ENCODE measurements around the gene ABCC6. TPM values are rescaled to one million over a fixed set of nuclear protein-coding genes. Genes with fewer than 3 reads are reported as not detected.

The ABCC6 gene
- total RNA-seq, 2 donors from 2014 or later, result 0.41 to 1.5 TPM

DNA sequence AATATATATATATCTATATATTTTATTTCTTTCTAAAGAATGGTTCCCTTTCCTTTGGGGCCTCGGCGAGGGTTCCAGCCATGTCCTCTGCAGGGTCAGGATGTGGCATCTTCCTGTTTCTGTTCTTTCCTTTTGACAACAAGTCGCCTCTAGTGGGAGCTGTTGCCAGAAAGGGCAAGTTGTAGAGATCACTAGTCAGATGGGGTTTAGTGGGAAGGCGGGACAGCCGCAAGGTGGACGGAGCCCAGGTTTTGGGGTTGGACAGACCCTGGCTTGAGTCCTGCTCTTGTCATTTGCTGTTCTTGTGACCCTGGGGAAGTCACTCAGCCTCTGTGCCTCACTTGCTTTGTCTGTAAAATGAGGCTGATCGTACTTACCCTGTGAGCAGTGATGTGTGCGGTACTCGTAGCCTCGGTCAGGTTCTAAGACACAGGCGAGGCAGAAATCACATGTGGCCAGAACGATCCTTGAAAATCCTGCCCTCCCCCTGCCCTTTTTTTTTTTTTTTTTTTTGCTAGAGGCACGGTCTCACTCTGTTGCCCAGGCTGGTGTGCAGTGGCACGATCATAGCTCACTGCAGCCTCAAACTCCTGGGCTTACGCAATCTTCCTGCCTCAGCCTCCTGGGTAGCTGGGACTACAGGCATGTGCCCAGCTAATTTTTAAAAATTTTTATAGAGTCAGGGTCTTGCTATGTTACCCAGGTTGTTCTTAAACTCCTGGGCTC is 80.1 kb downstream of the ABCC6 start:
- no peak for ATAC-seq (ENCODE audit: insufficient number of reproducible peaks, low FRiP score, low read depth)

DNA sequence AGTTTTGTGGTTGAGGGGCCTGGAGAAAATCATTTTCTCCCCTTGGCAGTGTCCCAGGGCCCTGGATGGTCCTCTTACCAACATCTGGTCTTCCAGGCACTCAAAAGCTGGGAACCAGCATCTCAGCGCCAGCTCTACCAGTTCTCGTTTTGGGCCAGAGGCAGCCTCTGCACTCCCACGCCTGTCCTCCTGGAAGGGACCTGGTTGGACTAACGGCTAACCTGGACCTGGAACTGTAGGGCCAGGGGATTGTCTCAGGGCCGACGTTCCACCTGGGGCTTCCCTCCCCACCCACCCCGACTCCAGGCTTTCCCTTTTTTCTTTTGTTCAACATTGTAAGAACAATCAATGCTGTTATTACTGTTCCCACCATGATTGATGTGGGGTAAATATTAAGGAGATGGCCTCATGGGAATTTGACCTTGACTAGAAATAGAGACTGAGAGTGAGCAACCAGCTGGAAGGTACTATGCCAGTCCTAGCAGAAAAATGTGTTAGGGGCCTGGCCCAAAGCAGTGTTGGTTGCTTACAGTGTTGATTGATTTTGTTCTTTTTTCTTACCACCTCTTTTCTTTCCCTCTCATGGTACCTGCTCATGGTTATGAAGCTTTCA is 81.4 kb downstream of the ABCC6 start:
- H3K36me3 ChIP-seq, result peaks cover 69% of the 10 kb centered on the region

More for the DNA sequence above, 80.1 kb downstream of the ABCC6 start:
- no peak for DNase-seq (ENCODE audit: low spot score)
- Histone ChIP-seq H3K27ac (no peak overlapping the region), H3K4me3 (no peak overlapping the region), H3K27me3 (replicated peaks; ENCODE audit: insufficient read depth) (no peaks in the 10 kb centered on the region), H3K4me1 (ENCODE audit: control insufficient read depth in 1 of 2, low read depth in 2 of 2) (peaks cover 0 to 5% of the 10 kb centered on the region in 2 donors), H3K36me3 (peaks cover 64% of the 10 kb centered on the region), H3K9me3 (no peaks in the 10 kb centered on the region)
- TF ChIP-seq, protein P1, sequence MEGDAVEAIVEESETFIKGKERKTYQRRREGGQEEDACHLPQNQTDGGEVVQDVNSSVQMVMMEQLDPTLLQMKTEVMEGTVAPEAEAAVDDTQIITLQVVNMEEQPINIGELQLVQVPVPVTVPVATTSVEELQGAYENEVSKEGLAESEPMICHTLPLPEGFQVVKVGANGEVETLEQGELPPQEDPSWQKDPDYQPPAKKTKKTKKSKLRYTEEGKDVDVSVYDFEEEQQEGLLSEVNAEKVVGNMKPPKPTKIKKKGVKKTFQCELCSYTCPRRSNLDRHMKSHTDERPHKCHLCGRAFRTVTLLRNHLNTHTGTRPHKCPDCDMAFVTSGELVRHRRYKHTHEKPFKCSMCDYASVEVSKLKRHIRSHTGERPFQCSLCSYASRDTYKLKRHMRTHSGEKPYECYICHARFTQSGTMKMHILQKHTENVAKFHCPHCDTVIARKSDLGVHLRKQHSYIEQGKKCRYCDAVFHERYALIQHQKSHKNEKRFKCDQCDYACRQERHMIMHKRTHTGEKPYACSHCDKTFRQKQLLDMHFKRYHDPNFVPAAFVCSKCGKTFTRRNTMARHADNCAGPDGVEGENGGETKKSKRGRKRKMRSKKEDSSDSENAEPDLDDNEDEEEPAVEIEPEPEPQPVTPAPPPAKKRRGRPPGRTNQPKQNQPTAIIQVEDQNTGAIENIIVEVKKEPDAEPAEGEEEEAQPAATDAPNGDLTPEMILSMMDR (IDR thresholded peaks at IDR 0.05), result no peak

DNA sequence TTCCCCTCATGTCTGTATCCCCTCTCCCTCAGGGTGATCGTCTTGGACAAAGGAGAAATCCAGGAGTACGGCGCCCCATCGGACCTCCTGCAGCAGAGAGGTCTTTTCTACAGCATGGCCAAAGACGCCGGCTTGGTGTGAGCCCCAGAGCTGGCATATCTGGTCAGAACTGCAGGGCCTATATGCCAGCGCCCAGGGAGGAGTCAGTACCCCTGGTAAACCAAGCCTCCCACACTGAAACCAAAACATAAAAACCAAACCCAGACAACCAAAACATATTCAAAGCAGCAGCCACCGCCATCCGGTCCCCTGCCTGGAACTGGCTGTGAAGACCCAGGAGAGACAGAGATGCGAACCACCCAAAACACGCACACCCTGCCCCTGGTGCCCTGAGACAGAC is 82.2 kb downstream of the ABCC6 start:
- DNase-seq (ENCODE audit: low spot score) (no peak), ATAC-seq (ENCODE audit: insufficient number of reproducible peaks, low FRiP score, low read depth) (no peak)
- Histone ChIP-seq H3K4me1 (ENCODE audit: control insufficient read depth in 1 of 2, low read depth in 2 of 2) (no peaks in the 10 kb centered on the region), H3K27ac (no peak overlapping the region), H3K36me3 (peaks cover 70% of the 10 kb centered on the region), H3K9me3 (no peaks in the 10 kb centered on the region), H3K27me3 (replicated peaks; ENCODE audit: insufficient read depth) (no peaks in the 10 kb centered on the region), H3K4me3 (no peak overlapping the region)
- TF ChIP-seq, protein P1 (IDR thresholded peaks at IDR 0.05), result no peak

More for the DNA sequence above, 81.4 kb downstream of the ABCC6 start:
- Histone ChIP-seq H3K27me3 (replicated peaks; ENCODE audit: insufficient read depth) (no peaks in the 10 kb centered on the region), H3K27ac (no peak overlapping the region), H3K4me3 (no peak overlapping the region), H3K9me3 (no peaks in the 10 kb centered on the region), H3K4me1 (ENCODE audit: control insufficient read depth in 1 of 2, low read depth in 2 of 2) (no peaks in the 10 kb centered on the region)
- TF ChIP-seq, protein P1 (IDR thresholded peaks at IDR 0.05), result no peak
- DNase-seq (ENCODE audit: low spot score) (no peak), ATAC-seq (ENCODE audit: insufficient number of reproducible peaks, low FRiP score, low read depth) (no peak)

DNA sequence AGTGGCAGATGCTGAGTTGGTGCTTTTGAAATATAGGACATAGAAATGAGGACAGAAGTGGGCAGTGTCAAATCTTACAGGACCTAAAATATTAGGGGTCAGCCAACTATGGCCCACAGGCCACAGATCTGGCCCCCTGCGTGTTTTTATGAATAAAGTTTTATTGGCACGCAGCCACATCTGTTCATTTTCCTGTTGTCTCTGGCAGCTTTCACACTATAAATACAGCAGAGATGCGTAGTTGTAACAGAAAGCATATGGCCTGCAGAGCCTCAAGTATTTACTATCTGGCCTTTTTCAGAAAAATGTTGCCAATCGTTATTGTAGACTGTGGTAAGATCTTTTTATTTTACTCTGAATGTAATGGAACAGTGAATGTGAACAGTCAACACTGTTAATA is 82.8 kb downstream of the ABCC6 start:
- DNase-seq (ENCODE audit: low spot score) (no peak), ATAC-seq (ENCODE audit: insufficient number of reproducible peaks, low FRiP score, low read depth) (no peak)
- Histone ChIP-seq H3K27me3 (replicated peaks; ENCODE audit: insufficient read depth) (no peaks in the 10 kb centered on the region), H3K4me1 (ENCODE audit: control insufficient read depth in 1 of 2, low read depth in 2 of 2) (no peaks in the 10 kb centered on the region), H3K36me3 (peaks cover 75% of the 10 kb centered on the region), H3K27ac (no peak overlapping the region), H3K4me3 (no peak overlapping the region), H3K9me3 (no peaks in the 10 kb centered on the region)
- TF ChIP-seq, protein P1 (IDR thresholded peaks at IDR 0.05), result no peak

DNA sequence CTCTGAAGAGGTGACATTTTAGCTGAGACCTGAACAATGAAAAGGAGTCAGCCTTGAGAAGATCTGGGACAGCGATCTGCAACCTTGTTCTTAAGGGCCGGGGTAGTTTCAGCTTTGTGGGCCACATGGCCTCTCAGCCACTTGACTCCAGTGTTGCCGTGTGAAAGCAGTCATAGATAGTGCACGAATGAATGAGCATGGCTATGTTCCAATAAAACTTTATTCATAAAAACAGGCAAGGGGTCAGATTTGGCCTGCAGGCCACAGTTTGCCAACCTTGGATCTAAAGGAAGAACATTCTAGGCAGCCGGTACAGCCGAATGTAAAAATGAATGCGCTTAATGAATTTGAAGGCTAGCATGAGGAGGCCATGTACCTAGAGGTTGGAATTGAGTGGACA is 83.5 kb downstream of the ABCC6 start:
- Histone ChIP-seq H3K27ac (no peak overlapping the region), H3K36me3 (peaks cover 80% of the 10 kb centered on the region)
- TF ChIP-seq, protein P1 (IDR thresholded peaks at IDR 0.05), result no peak

More for the DNA sequence above, 83.5 kb downstream of the ABCC6 start:
- DNase-seq (ENCODE audit: low spot score) (no peak), ATAC-seq (ENCODE audit: insufficient number of reproducible peaks, low FRiP score, low read depth) (no peak)
- no peaks in the 10 kb centered on the region for H3K4me1 ChIP-seq (ENCODE audit: control insufficient read depth in 1 of 2, low read depth in 2 of 2)
- no peaks in the 10 kb centered on the region for H3K27me3 ChIP-seq (replicated peaks; ENCODE audit: insufficient read depth)
- no peak overlapping the region for H3K4me3 ChIP-seq
- H3K9me3 ChIP-seq, result no peaks in the 10 kb centered on the region
